ENCODE measurements around the gene PRPF38A.

PRPF38A gene

GRCh38 chr1:52455686-52456085 is 51.3 kb downstream of the PRPF38A start:
- Histone ChIP-seq H3K36me3 (ENCODE audit: insufficient read depth) (no peaks in the 10 kb centered on the region), H3K79me2 (ENCODE audit: insufficient read depth, low read depth) (no peaks in the 10 kb centered on the region), H3K27ac (no peak overlapping the region), H4K20me1 (ENCODE audit: insufficient read depth) (no peaks in the 10 kb centered on the region), H2AFZ (ENCODE audit: low read depth) (no peak overlapping the region), H3K4me2 (no peak overlapping the region), H3K4me1 (ENCODE audit: low read depth, poor library complexity, severe bottlenecking) (peaks cover 15% of the 10 kb centered on the region), H3K27me3 (ENCODE audit: insufficient read depth, low read depth) (no peaks in the 10 kb centered on the region), H3K9ac (no peak overlapping the region), H3K4me3 (IDR thresholded peaks at IDR 0.05; ENCODE audit: insufficient read depth, low read depth, low read length) (no peak overlapping the region)
- TF ChIP-seq CTCF (conservative IDR thresholded peaks at IDR 0.05; ENCODE audit: low read depth, low read length), result no peak

- Histone ChIP-seq H3K27me3 (ENCODE audit: insufficient read depth, low read depth) (no peaks in the 10 kb centered on the region), H4K20me1 (ENCODE audit: insufficient read depth) (no peaks in the 10 kb centered on the region), H3K27ac (no peak overlapping the region), H3K9ac (no peak overlapping the region), H3K4me3 (IDR thresholded peaks at IDR 0.05; ENCODE audit: insufficient read depth, low read depth, low read length) (no peak overlapping the region), H3K4me2 (no peak overlapping the region), H3K4me1 (ENCODE audit: low read depth, poor library complexity, severe bottlenecking) (no peaks in the 10 kb centered on the region), H3K36me3 (ENCODE audit: insufficient read depth) (no peaks in the 10 kb centered on the region), H2AFZ (ENCODE audit: low read depth) (no peak overlapping the region), H3K79me2 (ENCODE audit: insufficient read depth, low read depth) (no peaks in the 10 kb centered on the region)
- TF ChIP-seq CTCF (conservative IDR thresholded peaks at IDR 0.05; ENCODE audit: low read depth, low read length), result no peak
Measured at GRCh38 chr1:52460694-52461093, 56.3 kb downstream of the PRPF38A start.

GRCh38 chr1:52461821-52462220 is 57.4 kb downstream of the PRPF38A start:
- Histone ChIP-seq H3K27me3 (ENCODE audit: insufficient read depth, low read depth) (no peaks in the 10 kb centered on the region), H3K27ac (no peak overlapping the region), H2AFZ (ENCODE audit: low read depth) (no peak overlapping the region), H3K79me2 (ENCODE audit: insufficient read depth, low read depth) (no peaks in the 10 kb centered on the region), H3K36me3 (ENCODE audit: insufficient read depth) (no peaks in the 10 kb centered on the region), H3K9ac (no peak overlapping the region), H3K4me2 (no peak overlapping the region), H3K4me1 (ENCODE audit: low read depth, poor library complexity, severe bottlenecking) (no peaks in the 10 kb centered on the region), H3K4me3 (IDR thresholded peaks at IDR 0.05; ENCODE audit: insufficient read depth, low read depth, low read length) (no peak overlapping the region), H4K20me1 (ENCODE audit: insufficient read depth) (no peaks in the 10 kb centered on the region)
- no peak for TF ChIP-seq CTCF (conservative IDR thresholded peaks at IDR 0.05; ENCODE audit: low read depth, low read length)

- H4K20me1 ChIP-seq (ENCODE audit: insufficient read depth), result no peaks in the 10 kb centered on the region
- no peak overlapping the region for H2AFZ ChIP-seq (ENCODE audit: low read depth)
- no peak overlapping the region for H3K4me3 ChIP-seq (IDR thresholded peaks at IDR 0.05; ENCODE audit: insufficient read depth, low read depth, low read length)
- no peaks in the 10 kb centered on the region for H3K79me2 ChIP-seq (ENCODE audit: insufficient read depth, low read depth)
- H3K27ac ChIP-seq, result no peak overlapping the region
- no peak overlapping the region for H3K4me2 ChIP-seq
- no peak for TF ChIP-seq CTCF (conservative IDR thresholded peaks at IDR 0.05; ENCODE audit: low read depth, low read length)
- no peaks in the 10 kb centered on the region for H3K36me3 ChIP-seq (ENCODE audit: insufficient read depth)
- H3K4me1 ChIP-seq (ENCODE audit: low read depth, poor library complexity, severe bottlenecking), result no peaks in the 10 kb centered on the region
- no peaks in the 10 kb centered on the region for H3K27me3 ChIP-seq (ENCODE audit: insufficient read depth, low read depth)
- no peak overlapping the region for H3K9ac ChIP-seq
Measured at GRCh38 chr1:52463891-52464290, 59.5 kb downstream of the PRPF38A start.
